ENCODE results near the gene NAALADL2. TPM values are rescaled to one million over a fixed set of nuclear protein-coding genes. Genes with fewer than 3 reads are reported as not detected.

NAALADL2 gene
- total and polyA plus RNA-seq, 2 of the 4 experiments (the other 2 are of a cell fraction), result 3.8 to 19.2 TPM

DNA sequence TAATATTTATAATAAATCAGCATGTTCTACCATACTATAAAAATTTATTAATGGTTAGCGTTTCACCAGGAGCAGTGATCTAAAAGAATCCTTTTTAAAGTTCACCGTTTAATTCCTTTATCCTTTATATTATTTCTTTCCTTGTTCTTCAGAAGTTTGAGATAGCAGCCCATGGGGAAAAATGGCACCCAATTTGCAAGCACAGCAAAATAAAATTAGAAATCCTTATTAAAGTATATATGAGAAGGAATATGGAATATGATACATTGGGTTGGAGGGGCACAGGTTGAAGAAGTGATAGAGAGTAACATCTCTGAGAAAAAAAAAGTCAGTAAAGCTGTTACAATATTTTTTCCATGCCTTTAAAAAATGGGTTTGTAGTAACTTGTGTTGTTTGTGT, 892.0 kb downstream of the NAALADL2 start:
- H2BK20ac ChIP-seq (ENCODE audit: low read depth, low read length), result no peak overlapping the region
- intact Hi-C loops (cut with micrococcal nuclease), result no loop called here

More for the DNA sequence above, 892.0 kb downstream of the NAALADL2 start:
- no peaks in the 10 kb centered on the region for H3K9me3 ChIP-seq (ENCODE audit: control insufficient read depth, insufficient read depth, low read length)
- H4K8ac ChIP-seq (ENCODE audit: low read depth in 2 of 2, low read length in 2 of 2), result no peak overlapping the region
- TF ChIP-seq, protein P1, sequence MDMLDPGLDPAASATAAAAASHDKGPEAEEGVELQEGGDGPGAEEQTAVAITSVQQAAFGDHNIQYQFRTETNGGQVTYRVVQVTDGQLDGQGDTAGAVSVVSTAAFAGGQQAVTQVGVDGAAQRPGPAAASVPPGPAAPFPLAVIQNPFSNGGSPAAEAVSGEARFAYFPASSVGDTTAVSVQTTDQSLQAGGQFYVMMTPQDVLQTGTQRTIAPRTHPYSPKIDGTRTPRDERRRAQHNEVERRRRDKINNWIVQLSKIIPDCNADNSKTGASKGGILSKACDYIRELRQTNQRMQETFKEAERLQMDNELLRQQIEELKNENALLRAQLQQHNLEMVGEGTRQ (IDR thresholded peaks at IDR 0.05; ENCODE audit: low read depth, low read length), result no peak
- no peak for TF ChIP-seq CHD1 (IDR thresholded peaks at IDR 0.05; ENCODE audit: low read depth, low read length)
- peak; percentile 74 for TF ChIP-seq MAFK (IDR thresholded peaks at IDR 0.05; ENCODE audit: low read depth, low read length)
- no peak overlapping the region for H2BK5ac ChIP-seq (ENCODE audit: low read depth, low read length, poor library complexity, severe bottlenecking)
- no peak overlapping the region for H3K56ac ChIP-seq (ENCODE audit: extremely low read depth, insufficient read depth, low read length)
- H2BK120ac ChIP-seq (ENCODE audit: low read depth, low read length), result no peak overlapping the region
- ChIA-PET CTCF (no interaction called here), POLR2A (ENCODE audit: unreplicated experiment) (no interaction called here)
- no peak overlapping the region for H2AK9ac ChIP-seq (replicated peaks; ENCODE audit: low read depth, low read length, poor library complexity)
- no peak for ATAC-seq (ENCODE audit: low read depth)
- BruUV-seq (replicated peaks), result no TSS peak
- no peak for DNase-seq
- no peak overlapping the region for H2AFZ ChIP-seq (replicated peaks; ENCODE audit: low read length, poor library complexity)
- in situ Hi-C loops (cut with MboI; ENCODE audit: low sequenced_read_pairs), result no loop called here
- no peaks in the 10 kb centered on the region for H3K4me1 ChIP-seq (ENCODE audit: control insufficient read depth, insufficient read depth, low read length)
- H3K79me1 ChIP-seq (ENCODE audit: low read depth in 1 of 2, low read length in 2 of 2), result no peaks in the 10 kb centered on the region
- H3K23ac ChIP-seq (ENCODE audit: low read depth, low read length), result no peak overlapping the region
- no peak overlapping the region for H2AK5ac ChIP-seq (ENCODE audit: low read depth, low read length)
- no peaks in the 10 kb centered on the region for H4K20me1 ChIP-seq (ENCODE audit: insufficient read depth, low read length)
- H3K18ac ChIP-seq (ENCODE audit: low read depth, low read length), result no peak overlapping the region
- H4K91ac ChIP-seq (ENCODE audit: insufficient read depth, low read depth, low read length), result no peak overlapping the region
- no peak overlapping the region for H3K4me2 ChIP-seq (ENCODE audit: low read depth, low read length)
- no CpG with 5 or more reads among the region's 2 CpGs for WGBS, 2 experiments (ENCODE audit: extremely low coverage in 2 of 2, insufficient read length in 1 of 2)
- no peak overlapping the region for H3K4ac ChIP-seq (ENCODE audit: low read depth, low read length)
- H3K27ac ChIP-seq (ENCODE audit: insufficient read depth, low read length), result no peak overlapping the region
- no peak overlapping the region for H3K14ac ChIP-seq (replicated peaks; ENCODE audit: low read depth, low read length)
- no peaks in the 10 kb centered on the region for H3K27me3 ChIP-seq (ENCODE audit: control insufficient read depth, insufficient read depth, low read length)
- peaks cover 3% of the 10 kb centered on the region; the same call in 1 of the 2 replicates for H3K9me1 ChIP-seq (ENCODE audit: insufficient read depth, low read length)
- no peak overlapping the region for H4K5ac ChIP-seq (ENCODE audit: low read depth, low read length)
- no peaks in the 10 kb centered on the region for H3K36me3 ChIP-seq (ENCODE audit: control insufficient read depth, insufficient read depth, low read length)
- H3K9ac ChIP-seq (ENCODE audit: low read depth, low read length), result no peak overlapping the region
- dilution Hi-C loops (cut with HindIII; ENCODE audit: low sequenced_read_pairs, unreplicated experiment), result no loop called here
- H2BK15ac ChIP-seq (ENCODE audit: low read depth, low read length), result no peak overlapping the region
- H3K4me3 ChIP-seq (ENCODE audit: insufficient read depth, low read depth, low read length), result no peak overlapping the region

Data from IMR-90 (cell line).